Astrocyte (in vitro differentiated cells and primary cell): ENCODE results near the gene DIAPH2. TPM values are rescaled to one million over a fixed set of nuclear protein-coding genes. Genes with fewer than 3 reads are reported as not detected.

Source experiments
- DNase-seq: peaks from one replicate; pipeline ENCODE4 v3.0.0-alpha.2; 2010; ENCODE audit warnings: low read depth
- FAIRE-seq: peaks from 2 replicates; lab custom pipeline; 2011; peaks lifted over from hg19 to GRCh38; lab: Jason Lieb, UNC
- H2AFZ ChIP-seq: 2 replicates; pipeline ENCODE4 v1.6.0; 2012; ENCODE audit warnings: low read depth, low read length, inconsistent platforms
- H3K27ac ChIP-seq: 2 replicates; pipeline ENCODE4 v1.5.1; 2011; ENCODE audit warnings: low read depth, low read length, inconsistent platforms
- H3K27me3 ChIP-seq: 2 replicates; pipeline ENCODE4 v1.6.0; 2011; ENCODE audit warnings: low read length, inconsistent platforms; ENCODE audit not compliant: insufficient read depth
- H3K36me3 ChIP-seq: 2 replicates; pipeline ENCODE4 v1.5.1; 2011; ENCODE audit warnings: low read length, inconsistent platforms; ENCODE audit not compliant: insufficient read depth
- H3K4me1 ChIP-seq: 2 replicates; pipeline ENCODE4 v1.5.1; 2011; ENCODE audit warnings: low read length, inconsistent platforms; ENCODE audit not compliant: insufficient read depth
- H3K4me2 ChIP-seq: 2 replicates; pipeline ENCODE4 v1.6.0; 2012; ENCODE audit warnings: low read length, inconsistent platforms
- H3K4me3 ChIP-seq: 2 replicates; pipeline ENCODE4 v1.5.1; 2011; ENCODE audit warnings: low read depth, mild to moderate bottlenecking, low read length, inconsistent platforms; ENCODE audit not compliant: insufficient read depth
- H3K79me2 ChIP-seq: 2 replicates; pipeline ENCODE4 v1.6.0; 2012; ENCODE audit warnings: mild to moderate bottlenecking, low read length, inconsistent platforms; ENCODE audit not compliant: insufficient read depth
- H3K9ac ChIP-seq: 2 replicates; pipeline ENCODE4 v1.6.0; 2012; ENCODE audit warnings: mild to moderate bottlenecking, low read length, inconsistent platforms
- H3K9me3 ChIP-seq: 2 replicates; pipeline ENCODE4 v1.5.1; 2012; ENCODE audit warnings: low read depth, mild to moderate bottlenecking, low read length, inconsistent platforms; ENCODE audit not compliant: insufficient read depth
- H4K20me1 ChIP-seq: 2 replicates; pipeline ENCODE4 v1.6.0; 2012; ENCODE audit warnings: low read length, inconsistent platforms; ENCODE audit not compliant: insufficient read depth
- H3K27ac Mint-ChIP-seq: one replicate; pipeline ENCODE4 v1.8.0; 2021; ENCODE audit warnings: mild to moderate bottlenecking, mixed read lengths; ENCODE audit not compliant: unreplicated experiment
- H3K27me3 Mint-ChIP-seq: one replicate; pipeline ENCODE4 v1.8.0; 2021; ENCODE audit warnings: low read depth, mixed read lengths; ENCODE audit not compliant: unreplicated experiment
- H3K36me3 Mint-ChIP-seq: one replicate; pipeline ENCODE4 v1.8.0; 2021; ENCODE audit warnings: low read depth, mixed read lengths; ENCODE audit not compliant: unreplicated experiment
- H3K4me1 Mint-ChIP-seq: one replicate; pipeline ENCODE4 v1.8.0; 2021; ENCODE audit warnings: low read depth, mixed read lengths; ENCODE audit not compliant: unreplicated experiment
- H3K4me3 Mint-ChIP-seq: one replicate; pipeline ENCODE4 v1.8.0; 2021; ENCODE audit warnings: mild to moderate bottlenecking, moderate library complexity, mixed read lengths; ENCODE audit not compliant: unreplicated experiment
- H3K9me3 Mint-ChIP-seq: one replicate; pipeline ENCODE4 v1.8.0; 2021; ENCODE audit warnings: mild to moderate bottlenecking, mixed read lengths; ENCODE audit not compliant: unreplicated experiment
- CTCF ChIP-seq: IDR thresholded peaks from 2 replicates; pipeline ENCODE4 v1.5.1; 2011; ENCODE audit warnings: low read depth, mild to moderate bottlenecking, inconsistent platforms, low read length, moderate library complexity; ENCODE audit not compliant: insufficient read depth
- EZH2 ChIP-seq: IDR thresholded peaks from 2 replicates; pipeline ENCODE4 v1.6.1; 2012; ENCODE audit warnings: mild to moderate bottlenecking, low read length, inconsistent platforms; ENCODE audit not compliant: insufficient read depth
- total RNA-seq: library from RNA; stranded (reverse); gene quantifications from 2 replicates; pipeline ENCODE4 v1.2.1, GENCODE V29; 2021

The DIAPH2 gene
- total RNA-seq, 1 donor from 2014 or later: 9.8 TPM

- Mint-ChIP-seq H3K27ac (no peak overlapping the region), H3K9me3 (no peaks in the 10 kb centered on the region), H3K4me1 (no peaks in the 10 kb centered on the region), H3K27me3 (no peaks in the 10 kb centered on the region), H3K4me3 (no peak overlapping the region), H3K36me3 (no peaks in the 10 kb centered on the region)
- no peak overlapping the region for H3K4me2 ChIP-seq
- no peak overlapping the region for H3K27ac ChIP-seq
- no peaks in the 10 kb centered on the region for H3K27me3 ChIP-seq
- no peak overlapping the region for H2AFZ ChIP-seq
- H3K79me2 ChIP-seq: no peaks in the 10 kb centered on the region
- no peaks in the 10 kb centered on the region for H3K9me3 ChIP-seq
- no peak overlapping the region for H3K9ac ChIP-seq
- no peaks in the 10 kb centered on the region for H4K20me1 ChIP-seq
- FAIRE-seq (peak; percentile 97), DNase-seq (no peak)
- no peak for TF ChIP-seq EZH2
- no peak for TF ChIP-seq CTCF
- H3K4me1 ChIP-seq: no peaks in the 10 kb centered on the region
- H3K4me3 ChIP-seq: no peak overlapping the region
- no peaks in the 10 kb centered on the region for H3K36me3 ChIP-seq
These were observed 910.1 kb downstream of the DIAPH2 start for GRCh38 chrX:97594646-97595224.

GRCh38 chrX:97597954-97598353 lies 913.3 kb downstream of the DIAPH2 start:
- FAIRE-seq (no peak), DNase-seq (no peak)
- TF ChIP-seq CTCF (no peak), EZH2 (no peak)
- peaks cover 4% of the 10 kb centered on the region for H3K9me3 Mint-ChIP-seq
- Histone ChIP-seq H3K27ac (no peak overlapping the region), H4K20me1 (no peaks in the 10 kb centered on the region), H2AFZ (no peak overlapping the region), H3K4me3 (no peak overlapping the region), H3K27me3 (no peaks in the 10 kb centered on the region), H3K36me3 (no peaks in the 10 kb centered on the region), H3K79me2 (no peaks in the 10 kb centered on the region), H3K4me1 (no peaks in the 10 kb centered on the region), H3K4me2 (no peak overlapping the region), H3K9me3 (no peaks in the 10 kb centered on the region), H3K9ac (no peak overlapping the region)
- H3K4me3 Mint-ChIP-seq: no peak overlapping the region
- no peaks in the 10 kb centered on the region for H3K27me3 Mint-ChIP-seq
- no peaks in the 10 kb centered on the region for H3K36me3 Mint-ChIP-seq
- H3K27ac Mint-ChIP-seq: no peak overlapping the region
- H3K4me1 Mint-ChIP-seq: no peaks in the 10 kb centered on the region

GRCh38 chrX:97602465-97603258 lies 918.0 kb downstream of the DIAPH2 start:
- DNase-seq (no peak), FAIRE-seq (no peak)
- no peak overlapping the region for H3K27ac Mint-ChIP-seq
- no peak for TF ChIP-seq EZH2
- no peak for TF ChIP-seq CTCF
- Histone ChIP-seq H3K36me3 (no peaks in the 10 kb centered on the region), H3K27me3 (no peaks in the 10 kb centered on the region), H3K9ac (no peak overlapping the region), H3K4me1 (no peaks in the 10 kb centered on the region), H4K20me1 (no peaks in the 10 kb centered on the region), H3K27ac (no peak overlapping the region), H3K4me3 (no peak overlapping the region), H3K4me2 (no peak overlapping the region), H3K9me3 (no peaks in the 10 kb centered on the region), H3K79me2 (no peaks in the 10 kb centered on the region), H2AFZ (no peak overlapping the region)
- H3K9me3 Mint-ChIP-seq: peaks cover 4% of the 10 kb centered on the region
- no peaks in the 10 kb centered on the region for H3K27me3 Mint-ChIP-seq
- no peaks in the 10 kb centered on the region for H3K36me3 Mint-ChIP-seq
- no peaks in the 10 kb centered on the region for H3K4me1 Mint-ChIP-seq
- H3K4me3 Mint-ChIP-seq: no peak overlapping the region
